H1 (cell line): ENCODE results near the gene LAMA3. TPM values are rescaled to one million over a fixed set of nuclear protein-coding genes. Genes with fewer than 3 reads are reported as not detected.
A peak's percentile ranks its signal among the peaks of the same experiment; 100 is the strongest.

Source experiments
- CTCF ChIA-PET: fragments of 300-600 bp; sonication (Branson Sonifier 250); formaldehyde crosslinking; loops from one replicate; lab custom pipeline; 2021; ENCODE audit not compliant: partially characterized antibody; lab: Charles Lee
- POLR2A ChIA-PET: fragments of 300-600 bp; sonication (Branson Sonifier 250); formaldehyde crosslinking; loops from one replicate; lab custom pipeline; 2021; ENCODE audit warnings: inconsistent platforms; ENCODE audit not compliant: partially characterized antibody; lab: Charles Lee
- DNase-seq, 2 experiments: peaks; one replicate each; pipeline versions ENCODE4 v3.0.0 to v3.0.0-alpha.2; 2010 to 2022; ENCODE audit warnings: low spot score in 2 of 2, low read depth in 1 of 2, mixed read lengths in 1 of 2
- FAIRE-seq: peaks from 2 replicates; lab custom pipeline; 2011; peaks lifted over from hg19 to GRCh38; lab: Jason Lieb, UNC
- H2AFZ ChIP-seq: 2 replicates; pipeline ENCODE4 v1.8.1; 2012; ENCODE audit warnings: low read length, inconsistent platforms
- H2AK5ac ChIP-seq: 2 replicates; pipeline ENCODE4 v1.6.1; 2013; ENCODE audit warnings: low read depth, low read length
- H2BK120ac ChIP-seq: replicated peaks from 2 replicates; pipeline ENCODE3; 2013; ENCODE audit warnings: low read depth, low read length, inconsistent platforms
- H2BK12ac ChIP-seq: 2 replicates; pipeline ENCODE4 v1.6.1; 2013; ENCODE audit warnings: low read depth, low read length
- H2BK15ac ChIP-seq: 2 replicates; pipeline ENCODE4 v1.6.1; 2013; ENCODE audit warnings: low read length
- H2BK20ac ChIP-seq: 2 replicates; pipeline ENCODE4 v1.6.1; 2013; ENCODE audit warnings: low read length
- H2BK5ac ChIP-seq: 2 replicates; pipeline ENCODE4 v1.6.1; 2013; ENCODE audit warnings: low read depth, low read length
- H3K14ac ChIP-seq: 2 replicates; pipeline ENCODE4 v1.6.1; 2013; ENCODE audit warnings: inconsistent platforms; ENCODE audit not compliant: insufficient read length
- H3K18ac ChIP-seq: 2 replicates; pipeline ENCODE4 v1.6.1; 2013; ENCODE audit warnings: low read length; ENCODE audit errors: extremely low read depth
- H3K23ac ChIP-seq: 2 replicates; pipeline ENCODE4 v1.6.1; 2013; ENCODE audit warnings: inconsistent platforms; ENCODE audit not compliant: insufficient read length
- H3K23me2 ChIP-seq: 2 replicates; pipeline ENCODE4 v1.6.1; 2013; ENCODE audit warnings: low read depth, low read length
- H3K27ac ChIP-seq: 2 replicates; pipeline ENCODE4 v1.6.1; 2011; ENCODE audit warnings: low read depth, low read length, inconsistent platforms
- H3K27me3 ChIP-seq, 4 experiments: replicated peaks in 1 of 4; 1 replicate in 1 of 4; 2 replicates in 3 of 4; pipeline versions ENCODE4 v1.6.1 to v1.8.1; 2011 to 2013; ENCODE audit warnings: low read length in 3 of 4, mild to moderate bottlenecking in 3 of 4, inconsistent platforms in 2 of 4, mixed read lengths in 2 of 4, moderate library complexity in 1 of 4; ENCODE audit not compliant: control insufficient read depth in 3 of 4, insufficient read depth in 3 of 4; ENCODE audit errors: extremely low read depth in 1 of 4
- H3K36me3 ChIP-seq, 4 experiments: 2 replicates each; pipeline versions ENCODE4 v1.6.1 to v1.8.1; 2011 to 2013; ENCODE audit warnings: mild to moderate bottlenecking in 4 of 4, low read length in 3 of 4, moderate library complexity in 2 of 4, control low read depth in 1 of 4, inconsistent platforms in 1 of 4; ENCODE audit not compliant: insufficient read depth in 4 of 4, control insufficient read depth in 2 of 4
- H3K4ac ChIP-seq: replicated peaks from 2 replicates; pipeline ENCODE3; 2013; ENCODE audit warnings: low read length, low read depth, mixed read lengths, inconsistent platforms; ENCODE audit not compliant: insufficient read length
- H3K4me1 ChIP-seq, 4 experiments: replicated peaks in 1 of 4; 1 replicate in 1 of 4; 2 replicates in 3 of 4; pipeline versions ENCODE4 v1.6.1 to v1.8.1; 2011 to 2013; ENCODE audit warnings: low read length in 3 of 4, inconsistent platforms in 2 of 4, mixed read lengths in 1 of 4; ENCODE audit not compliant: insufficient read depth in 4 of 4, control insufficient read depth in 3 of 4
- H3K4me2 ChIP-seq, 2 experiments: 2 replicates each; pipeline versions ENCODE4 v1.6.1 to v1.8.1; 2011 to 2013; ENCODE audit warnings: low read depth in 2 of 2, low read length in 2 of 2, control low read depth in 1 of 2, inconsistent platforms in 1 of 2, mild to moderate bottlenecking in 1 of 2; ENCODE audit not compliant: insufficient read depth in 1 of 2
- H3K4me3 ChIP-seq, 4 experiments: fragments of 200-600, 300-600 bp in 1 of 4; sonication (generic), shearing (Covaris generic), sonication (Bioruptor Twin) in 1 of 4; 2 replicates each; pipeline versions ENCODE4 v1.5.1 to v1.8.1; 2011 to 2016; ENCODE audit warnings: low read length in 4 of 4, low read depth in 3 of 4, control low read depth in 2 of 4, inconsistent platforms in 2 of 4, mild to moderate bottlenecking in 2 of 4, mixed read lengths in 1 of 4, moderate library complexity in 1 of 4; ENCODE audit not compliant: insufficient read depth in 2 of 4; ENCODE audit errors: extremely low read depth in 1 of 4
- H3K56ac ChIP-seq: replicated peaks from 2 replicates; pipeline ENCODE3; 2013; ENCODE audit warnings: low read depth, mild to moderate bottlenecking, mixed read lengths, low read length, inconsistent platforms; ENCODE audit not compliant: insufficient read length
- H3K79me1 ChIP-seq: 2 replicates; pipeline ENCODE4 v1.6.1; 2013; ENCODE audit warnings: low read depth, low read length, control low read depth
- H3K79me2 ChIP-seq, 2 experiments: 2 replicates each; pipeline versions ENCODE4 v1.6.1 to v1.8.1; 2012 to 2013; ENCODE audit warnings: low read length in 2 of 2, mild to moderate bottlenecking in 2 of 2, inconsistent platforms in 1 of 2; ENCODE audit not compliant: insufficient read depth in 2 of 2, control insufficient read depth in 1 of 2
- H3K9ac ChIP-seq, 4 experiments: replicated peaks in 1 of 4; 1 replicate in 1 of 4; 2 replicates in 3 of 4; pipeline versions ENCODE4 v1.6.1 to v1.8.1; 2011 to 2013; ENCODE audit warnings: low read depth in 3 of 4, low read length in 3 of 4, control low read depth in 2 of 4, mild to moderate bottlenecking in 2 of 4, moderate library complexity in 2 of 4, inconsistent platforms in 1 of 4; ENCODE audit errors: extremely low read depth in 1 of 4
- H3K9me3 ChIP-seq, 2 experiments: 2 replicates each; pipeline versions ENCODE4 v1.6.1 to v1.8.1; 2012 to 2013; ENCODE audit warnings: mild to moderate bottlenecking in 2 of 2, moderate library complexity in 2 of 2, control low read depth in 1 of 2, inconsistent platforms in 1 of 2, low read depth in 1 of 2, low read length in 1 of 2, mixed read lengths in 1 of 2; ENCODE audit not compliant: insufficient read depth in 2 of 2
- H4K20me1 ChIP-seq, 2 experiments: replicated peaks in 1 of 2; 2 replicates each; pipeline versions ENCODE3 to v1.8.1; 2011 to 2013; ENCODE audit warnings: inconsistent platforms in 2 of 2, low read length in 2 of 2, mild to moderate bottlenecking in 1 of 2; ENCODE audit not compliant: insufficient read depth in 2 of 2, control insufficient read depth in 1 of 2
- H4K5ac ChIP-seq: 2 replicates; pipeline ENCODE4 v1.6.1; 2013; ENCODE audit warnings: low read length, low read depth, mixed read lengths, inconsistent platforms; ENCODE audit not compliant: insufficient read length
- H4K8ac ChIP-seq: 2 replicates; pipeline ENCODE4 v1.8.0; 2013; ENCODE audit warnings: mild to moderate bottlenecking, moderate library complexity, low read length, inconsistent platforms; ENCODE audit not compliant: insufficient read depth; ENCODE audit errors: extremely low read depth
- H4K91ac ChIP-seq: replicated peaks from 2 replicates; pipeline ENCODE3; 2013; ENCODE audit warnings: low read length, mixed read lengths, inconsistent platforms; ENCODE audit not compliant: insufficient read length
- ASH2L ChIP-seq: fragments of 200-600, 300-600 bp; sonication (generic); IDR thresholded peaks from one replicate; pipeline ENCODE4 v1.7.1; 2017; ENCODE audit warnings: low read length
- BACH1 ChIP-seq: IDR thresholded peaks from 2 replicates; pipeline ENCODE4 v1.6.1; 2012; ENCODE audit warnings: low read length, improper control_type of control experiment
- FOSL1 ChIP-seq: IDR thresholded peaks from 2 replicates; pipeline ENCODE4 v1.6.1; 2011; ENCODE audit warnings: mild to moderate bottlenecking, low read depth, low read length, moderate library complexity; ENCODE audit not compliant: insufficient read depth
- HDAC6 ChIP-seq: IDR thresholded peaks from one replicate; pipeline ENCODE4 v1.7.1; 2012; ENCODE audit warnings: low read depth, mild to moderate bottlenecking, inconsistent platforms, low read length, moderate library complexity
- JUN ChIP-seq: IDR thresholded peaks from 2 replicates; pipeline ENCODE4 v1.6.1; 2011; ENCODE audit warnings: low read depth, mild to moderate bottlenecking, improper control_type of control experiment, low read length
- MAFK ChIP-seq: IDR thresholded peaks from 2 replicates; pipeline ENCODE4 v1.6.1; 2012; ENCODE audit warnings: low read depth, mild to moderate bottlenecking, improper control_type of control experiment, low read length
- PHF8 ChIP-seq: fragments of 200-600 bp; sonication (generic); conservative IDR thresholded peaks from 2 replicates; pipeline ENCODE4 v1.7.1; 2012; ENCODE audit warnings: low read depth, mild to moderate bottlenecking, inconsistent platforms, low read length, moderate library complexity
- SAP30 ChIP-seq: fragments of 300-600 bp; sonication (generic); IDR thresholded peaks from 2 replicates; pipeline ENCODE4 v1.7.1; 2012; ENCODE audit warnings: low read length, moderate library complexity, mild to moderate bottlenecking, inconsistent platforms; ENCODE audit not compliant: insufficient read depth, insufficient replicate concordance
- SP1 ChIP-seq: IDR thresholded peaks from 2 replicates; pipeline ENCODE4 v1.6.1; 2011; ENCODE audit warnings: low read depth, low read length
- SP2 ChIP-seq: IDR thresholded peaks from 2 replicates; pipeline ENCODE4 v1.6.1; 2012; ENCODE audit warnings: mild to moderate bottlenecking, low read length, inconsistent platforms
- TAF1 ChIP-seq: IDR thresholded peaks from 2 replicates; pipeline ENCODE4 v1.6.1; 2011; ENCODE audit warnings: mild to moderate bottlenecking, low read depth, low read length
- ZNF274 ChIP-seq: IDR thresholded peaks from 2 replicates; pipeline ENCODE4 v1.7.0; 2012; ENCODE audit warnings: low read length, borderline replicate concordance; ENCODE audit errors: extremely low read depth
- WGBS, 2 experiments: shearing (Covaris generic) in 1 of 2; methylation state at CpG; one replicate each; pipeline versions ENCODE4 v1.1.6 to v1.1.7; 2013 to 2015; ENCODE audit warnings: low lambda C conversion rate in 2 of 2, mixed read lengths in 2 of 2, inconsistent platforms in 1 of 2, low coverage in 1 of 2, missing lambda C conversion rate in 1 of 2; ENCODE audit not compliant: insufficient replicate concordance in 2 of 2, insufficient coverage in 1 of 2, insufficient read length in 1 of 2; ENCODE audit errors: extremely low coverage in 1 of 2, missing lambda C conversion rate in 1 of 2; 5-methylcytosine and 5-hydroxymethylcytosine counted together
- polyA plus RNA-seq, 7 experiments: library from polyadenylated mRNA; depleted of rRNA in 3 of 7; stranded (reverse) in 5 of 7; unstranded in 2 of 7; fragments of >200 nt in 5 of 7; fragments of 200-250 nt in 2 of 7; gene quantifications; 1 replicate in 5 of 7; 2 replicates in 1 of 7; 4 replicates in 1 of 7; pipeline versions ENCODE4 v1.2.1 to v1.2.3, GENCODE V29; 2011 to 2013; ENCODE audit warnings: missing spikeins in 2 of 7, mixed read lengths in 2 of 7
- total RNA-seq: library from RNA; stranded (reverse); fragmentation: NEBNext Ultra II Directional; extraction: Animal tissue kit (Norgen Biotek cat#: 25700); gene quantifications from 2 replicates; pipeline ENCODE4 v1.2.1, GENCODE V29; 2021
- TF ChIP-seq, protein P1 (sequence below), 3 experiments: IDR thresholded peaks; 1 replicate in 2 of 3; 2 replicates in 1 of 3; pipeline versions ENCODE4 v1.5.1 to v1.6.1; 2011; ENCODE audit warnings: low read length in 3 of 3, mild to moderate bottlenecking in 3 of 3, inconsistent platforms in 2 of 3, low read depth in 1 of 3, moderate library complexity in 1 of 3; ENCODE audit not compliant: insufficient read depth in 1 of 3; ENCODE audit errors: control extremely low read depth in 1 of 3

The LAMA3 gene
- total and polyA plus RNA-seq, 2 of the 8 experiments (the other 6 are each of a cell fraction or from before 2014, with no cell fraction given) = 0.76 to 5.0 TPM

DNA sequence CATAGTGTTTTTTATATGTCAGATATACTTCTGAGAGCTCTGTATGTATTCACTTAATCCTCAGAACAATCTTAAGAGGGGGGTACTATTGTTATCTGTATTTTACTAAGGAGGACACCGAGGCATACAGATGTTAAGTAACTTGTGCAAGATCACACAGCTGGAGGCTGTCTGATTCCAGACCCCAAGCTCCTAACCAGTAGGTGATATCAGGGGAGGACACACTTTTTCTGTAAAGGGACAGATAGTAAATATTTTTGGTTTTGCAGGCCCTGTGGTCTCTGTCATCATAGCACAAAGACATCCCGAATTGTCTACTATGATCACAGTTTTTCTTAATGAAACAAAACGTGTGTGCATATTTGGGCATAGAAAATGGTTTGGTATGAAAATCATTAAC lies 143.7 kb downstream of the LAMA3 start:
- Histone ChIP-seq H4K5ac (no peak overlapping the region), H3K36me3 (no peaks in the 10 kb centered on the region), H3K27ac (no peak overlapping the region), H3K79me1 (no peaks in the 10 kb centered on the region), H2AK5ac (no peak overlapping the region), H2BK12ac (no peak overlapping the region), H3K18ac (no peak overlapping the region), H2BK20ac (no peak overlapping the region), H2BK15ac (no peak overlapping the region), H3K23me2 (no peaks in the 10 kb centered on the region), H2BK120ac (no peak overlapping the region), H3K4me2 (no peak overlapping the region), H3K23ac (no peak overlapping the region), H3K56ac (no peak overlapping the region), H3K4me1 (no peaks in the 10 kb centered on the region), H3K4me3 (no peak overlapping the region), H3K14ac (no peak overlapping the region), H4K91ac (no peak overlapping the region), H3K79me2 (no peaks in the 10 kb centered on the region), H3K27me3 (no peaks in the 10 kb centered on the region), H3K9me3 (no peaks in the 10 kb centered on the region), H2BK5ac (no peak overlapping the region), H4K20me1 (no peaks in the 10 kb centered on the region), H2AFZ (no peak overlapping the region), H3K9ac (peak overlapping the region in 1 of 4 experiments; percentile 34; a peak in 1 of 7 replicates), H3K4ac (no peak overlapping the region), H4K8ac (no peak overlapping the region)
- POLR2A ChIA-PET = no interaction called here
- 84% methylated on average over 3 of the region's 3 CpGs; no CpG with 5 or more reads in 1 of the 2 experiments for WGBS, 2 experiments
- no peak for FAIRE-seq
- no peak for DNase-seq
- CTCF ChIA-PET = no interaction called here
- no peak for TF ChIP-seq JUN
- TF ChIP-seq SP2 = no peak
- TF ChIP-seq, protein P1, sequence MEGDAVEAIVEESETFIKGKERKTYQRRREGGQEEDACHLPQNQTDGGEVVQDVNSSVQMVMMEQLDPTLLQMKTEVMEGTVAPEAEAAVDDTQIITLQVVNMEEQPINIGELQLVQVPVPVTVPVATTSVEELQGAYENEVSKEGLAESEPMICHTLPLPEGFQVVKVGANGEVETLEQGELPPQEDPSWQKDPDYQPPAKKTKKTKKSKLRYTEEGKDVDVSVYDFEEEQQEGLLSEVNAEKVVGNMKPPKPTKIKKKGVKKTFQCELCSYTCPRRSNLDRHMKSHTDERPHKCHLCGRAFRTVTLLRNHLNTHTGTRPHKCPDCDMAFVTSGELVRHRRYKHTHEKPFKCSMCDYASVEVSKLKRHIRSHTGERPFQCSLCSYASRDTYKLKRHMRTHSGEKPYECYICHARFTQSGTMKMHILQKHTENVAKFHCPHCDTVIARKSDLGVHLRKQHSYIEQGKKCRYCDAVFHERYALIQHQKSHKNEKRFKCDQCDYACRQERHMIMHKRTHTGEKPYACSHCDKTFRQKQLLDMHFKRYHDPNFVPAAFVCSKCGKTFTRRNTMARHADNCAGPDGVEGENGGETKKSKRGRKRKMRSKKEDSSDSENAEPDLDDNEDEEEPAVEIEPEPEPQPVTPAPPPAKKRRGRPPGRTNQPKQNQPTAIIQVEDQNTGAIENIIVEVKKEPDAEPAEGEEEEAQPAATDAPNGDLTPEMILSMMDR (IDR thresholded peaks at IDR 0.05; ENCODE audit: control extremely low read depth in 1 of 3, insufficient read depth in 1 of 3, low read depth in 1 of 3, low read length in 3 of 3) = no peak
- TF ChIP-seq SP1 = no peak
- TF ChIP-seq FOSL1 = no peak
- no peak for TF ChIP-seq MAFK
- TF ChIP-seq ASH2L = no peak
- TF ChIP-seq SAP30 = no peak
- TF ChIP-seq HDAC6 = no peak
- TF ChIP-seq TAF1 = no peak
- TF ChIP-seq PHF8 = no peak
- no peak for TF ChIP-seq ZNF274
- no peak for TF ChIP-seq BACH1
